GM21447 (cell line): ENCODE results near the gene RBFOX2.
"Not testable (repeated sequence)": the region's sequence is repeated elsewhere in the genome, so short reads cannot be mapped to it uniquely, and the experiment has no call there.

Source experiments
- ATAC-seq: cut with Tn5 transposase; IDR thresholded peaks from one replicate; pipeline ENCODE4 v1.9.1; 2021; ENCODE audit not compliant: unreplicated experiment

The RBFOX2 gene

GRCh38 chr22:36010090-36010489, 18.5 kb downstream of the RBFOX2 start:
- no peak for ATAC-seq

- no peak for ATAC-seq
These were observed 19.5 kb downstream of the RBFOX2 start for GRCh38 chr22:36009085-36009484.

DNA sequence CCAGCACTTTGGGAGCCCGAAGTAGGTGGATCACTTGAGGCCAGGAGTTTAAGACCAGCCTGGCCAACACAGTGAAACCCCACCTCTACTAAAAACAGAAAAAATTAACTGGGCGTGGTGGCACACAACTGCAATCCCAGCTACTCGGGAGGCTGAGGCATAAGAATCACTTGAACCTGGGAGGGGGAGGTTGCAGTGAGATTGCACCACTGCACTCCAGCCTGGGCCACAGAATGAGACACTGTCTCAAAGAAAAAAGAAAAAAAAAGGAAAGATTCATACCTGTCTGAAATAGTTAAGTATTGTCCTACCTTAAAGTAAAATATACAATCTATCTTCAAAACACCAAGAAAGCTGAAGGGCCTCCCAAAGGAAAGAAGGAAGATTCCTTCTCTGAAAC, 20.1 kb downstream of the RBFOX2 start:
- no peak for ATAC-seq

- no peak for ATAC-seq
These were observed 20.5 kb downstream of the RBFOX2 start for GRCh38 chr22:36008131-36008530.

GRCh38 chr22:36003972-36004674, 24.5 kb downstream of the RBFOX2 start:
- ATAC-seq, result no peak

DNA sequence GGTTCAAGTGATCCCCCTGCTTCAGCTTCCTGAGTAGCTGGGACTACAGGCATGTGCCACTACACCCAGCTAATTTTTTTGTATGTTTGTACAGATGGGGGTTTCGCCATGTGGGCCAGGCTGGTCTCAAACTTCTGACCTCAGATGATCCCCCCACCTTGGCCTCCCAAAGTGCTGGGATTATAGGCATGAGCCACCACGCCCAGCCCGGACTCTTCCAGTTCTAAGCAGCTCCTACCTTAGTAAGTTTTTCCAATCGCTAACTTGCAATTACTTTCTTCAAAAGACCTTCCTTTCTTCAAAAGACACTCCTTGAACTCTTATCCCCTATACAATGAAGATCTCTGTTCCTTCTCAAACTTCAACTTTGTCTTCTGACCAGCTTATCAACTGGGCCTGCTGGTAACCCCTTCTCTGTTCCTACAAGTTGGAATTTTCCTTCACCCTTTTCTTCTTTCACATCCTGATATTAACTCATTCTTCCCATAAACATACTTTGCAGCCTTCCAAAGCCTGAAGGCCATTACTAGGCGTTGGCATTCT, 25.8 kb downstream of the RBFOX2 start:
- no peak for ATAC-seq

DNA sequence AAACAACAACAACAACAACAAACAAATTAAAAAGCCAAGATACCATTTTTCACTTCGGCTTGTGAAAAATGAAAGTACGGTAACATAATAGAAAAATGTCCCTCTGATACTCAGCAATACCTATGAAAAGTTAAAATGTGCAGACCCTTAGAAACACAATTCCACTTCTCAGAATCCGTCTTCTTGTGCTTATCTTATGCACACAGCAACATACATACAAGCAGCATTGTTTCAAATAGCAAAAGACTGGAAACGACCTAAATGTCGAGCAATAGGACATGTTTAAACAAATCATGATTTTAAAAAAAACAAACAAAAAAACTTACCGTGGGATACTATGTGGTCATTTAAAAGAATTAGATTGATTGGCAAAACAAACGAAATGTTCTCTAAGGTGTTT, 26.5 kb downstream of the RBFOX2 start:
- no peak for ATAC-seq

- ATAC-seq, result no peak
These were observed 29.9 kb downstream of the RBFOX2 start for GRCh38 chr22:35998748-35999147.

- no peak for ATAC-seq
These were observed 31.2 kb downstream of the RBFOX2 start for GRCh38 chr22:35997438-35997837.

GRCh38 chr22:35996596-35996995, 32.0 kb downstream of the RBFOX2 start:
- no peak for ATAC-seq

DNA sequence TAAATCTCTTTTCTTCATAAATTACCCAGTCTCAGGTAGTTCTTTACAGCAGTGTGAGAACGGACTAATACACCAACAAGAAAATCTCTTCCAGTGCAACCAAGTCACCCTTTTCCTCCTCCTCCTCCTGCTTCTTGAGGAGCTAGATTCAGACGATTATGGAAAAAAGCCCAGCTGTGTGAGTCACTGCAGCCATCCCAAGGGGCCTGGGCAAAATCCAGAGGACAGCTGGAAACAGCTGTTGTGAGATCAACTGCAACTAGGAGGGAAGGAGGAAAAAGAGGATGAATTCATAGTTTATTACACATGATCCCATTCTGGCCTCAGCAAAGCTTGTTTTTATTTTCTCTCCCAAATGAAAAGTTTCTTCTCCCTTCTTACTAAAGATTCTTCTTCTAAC, 32.9 kb downstream of the RBFOX2 start:
- no peak for ATAC-seq

DNA sequence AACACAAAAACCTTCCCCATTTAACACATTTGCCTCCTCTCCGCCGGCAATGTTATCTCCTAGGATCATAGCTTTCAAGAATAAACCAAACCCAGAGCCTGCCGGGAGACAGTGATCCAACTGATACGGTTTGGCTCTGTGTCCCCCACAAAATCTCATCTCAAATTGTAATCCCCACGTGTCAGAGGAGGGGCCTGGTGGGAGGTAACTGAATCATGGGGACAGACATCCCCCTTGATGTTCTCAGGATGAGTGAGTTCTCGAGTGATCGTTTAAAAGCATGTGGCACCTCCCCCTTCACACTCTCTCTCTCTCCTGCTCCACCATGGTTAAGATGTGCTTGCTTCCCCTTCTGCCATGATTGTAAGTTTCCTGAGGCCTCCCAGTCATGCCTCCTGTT, 33.3 kb downstream of the RBFOX2 start:
- no peak for ATAC-seq

DNA sequence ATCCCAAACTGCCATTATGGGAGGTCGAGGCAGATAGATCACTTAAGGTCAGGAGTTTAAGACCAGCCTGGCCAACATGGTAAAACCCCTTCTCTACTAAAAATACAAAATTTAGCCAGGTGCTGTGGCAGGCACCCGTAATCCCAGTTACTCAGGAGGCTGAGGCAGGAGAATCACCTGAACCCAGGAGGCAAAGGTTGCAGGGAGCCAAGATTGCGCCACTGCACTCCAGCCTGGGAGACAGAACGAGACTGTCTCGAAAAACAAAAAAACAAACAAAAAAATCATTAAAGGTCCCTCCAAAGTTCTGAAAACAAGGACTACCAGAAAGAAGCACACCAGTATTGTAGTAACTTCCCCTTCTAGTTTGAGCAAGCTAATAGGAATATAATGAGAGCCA, 34.9 kb downstream of the RBFOX2 start:
- not testable (repeated sequence) for ATAC-seq

- no peak for ATAC-seq
These were observed 35.4 kb downstream of the RBFOX2 start for GRCh38 chr22:35993048-35993714.

DNA sequence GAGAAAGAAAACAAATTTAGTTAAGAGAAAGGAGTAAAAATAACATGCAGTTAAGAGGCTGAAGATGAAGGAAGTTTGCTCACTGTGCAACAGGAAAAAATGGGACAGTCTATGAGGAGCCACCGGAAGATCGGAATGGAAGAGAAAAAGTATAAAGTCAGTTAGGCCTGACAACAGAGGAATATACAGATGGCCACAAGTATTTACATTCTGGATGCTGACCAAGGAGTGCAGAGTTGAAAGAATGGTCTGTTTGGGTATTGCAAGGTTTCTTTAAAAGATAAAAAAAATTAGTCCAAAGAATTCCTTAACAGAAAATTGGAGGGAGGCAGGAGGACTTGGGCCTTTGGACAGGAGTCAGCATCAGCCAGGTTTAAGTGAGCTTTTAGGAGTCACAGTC, 37.5 kb downstream of the RBFOX2 start:
- no peak for ATAC-seq

DNA sequence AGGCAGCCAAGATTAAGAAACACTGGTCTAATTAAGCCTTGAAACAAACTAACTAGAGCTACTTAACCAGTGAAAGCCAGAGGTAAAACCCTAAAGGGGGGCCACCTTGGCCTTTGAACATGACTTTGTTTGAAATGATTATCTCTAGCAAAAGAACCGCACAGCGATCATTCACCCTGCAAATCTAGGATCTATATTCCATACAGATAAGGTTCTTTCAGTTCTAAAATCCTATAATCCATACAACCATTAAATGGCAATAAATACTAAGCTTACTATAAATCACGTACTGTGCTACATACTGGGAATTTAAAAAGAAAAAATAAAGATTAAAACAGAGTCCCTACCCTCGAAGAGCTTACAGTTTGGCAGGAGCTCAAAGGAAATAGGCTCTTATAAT, 40.6 kb downstream of the RBFOX2 start:
- no peak for ATAC-seq

DNA sequence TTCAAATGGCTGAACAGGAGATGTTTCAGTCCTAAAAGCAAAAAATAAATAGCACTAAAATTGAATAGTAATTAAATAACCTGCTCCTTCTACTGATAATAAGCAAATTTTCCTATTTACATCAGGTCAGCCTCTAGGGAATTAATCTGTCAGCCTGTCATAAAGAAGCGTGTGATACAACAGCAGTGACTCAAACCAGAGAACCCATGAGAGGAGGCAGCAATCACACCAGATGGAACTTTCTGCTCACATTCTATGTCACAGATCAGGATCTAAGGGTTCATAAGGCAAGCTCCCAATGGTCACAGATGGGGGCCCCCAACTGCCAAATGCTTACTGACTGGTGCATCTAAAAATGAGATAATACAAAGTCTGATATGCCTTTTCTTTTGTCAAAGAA, 41.1 kb downstream of the RBFOX2 start:
- ATAC-seq, result no peak

DNA sequence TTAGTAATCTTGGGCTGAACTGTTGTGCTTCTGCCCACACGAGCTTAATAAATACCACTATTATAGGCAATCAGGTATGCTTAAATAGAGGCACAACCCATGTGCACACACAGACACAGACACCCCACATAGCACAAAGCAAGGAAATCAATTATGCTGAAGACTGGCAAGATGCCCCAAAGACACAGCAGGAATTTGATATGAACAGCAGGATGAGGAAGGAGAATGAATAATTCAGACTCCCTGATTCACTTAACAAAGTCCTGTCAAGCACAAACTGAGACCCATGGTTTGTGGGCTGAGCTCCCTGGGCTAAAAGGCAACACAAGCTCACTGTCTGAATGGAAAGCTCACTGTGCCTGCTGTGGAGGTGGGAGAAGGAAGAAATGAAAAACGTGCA, 42.5 kb downstream of the RBFOX2 start:
- ATAC-seq, result no peak

- ATAC-seq, result no peak
These were observed 43.3 kb downstream of the RBFOX2 start for GRCh38 chr22:35985371-35985770.

DNA sequence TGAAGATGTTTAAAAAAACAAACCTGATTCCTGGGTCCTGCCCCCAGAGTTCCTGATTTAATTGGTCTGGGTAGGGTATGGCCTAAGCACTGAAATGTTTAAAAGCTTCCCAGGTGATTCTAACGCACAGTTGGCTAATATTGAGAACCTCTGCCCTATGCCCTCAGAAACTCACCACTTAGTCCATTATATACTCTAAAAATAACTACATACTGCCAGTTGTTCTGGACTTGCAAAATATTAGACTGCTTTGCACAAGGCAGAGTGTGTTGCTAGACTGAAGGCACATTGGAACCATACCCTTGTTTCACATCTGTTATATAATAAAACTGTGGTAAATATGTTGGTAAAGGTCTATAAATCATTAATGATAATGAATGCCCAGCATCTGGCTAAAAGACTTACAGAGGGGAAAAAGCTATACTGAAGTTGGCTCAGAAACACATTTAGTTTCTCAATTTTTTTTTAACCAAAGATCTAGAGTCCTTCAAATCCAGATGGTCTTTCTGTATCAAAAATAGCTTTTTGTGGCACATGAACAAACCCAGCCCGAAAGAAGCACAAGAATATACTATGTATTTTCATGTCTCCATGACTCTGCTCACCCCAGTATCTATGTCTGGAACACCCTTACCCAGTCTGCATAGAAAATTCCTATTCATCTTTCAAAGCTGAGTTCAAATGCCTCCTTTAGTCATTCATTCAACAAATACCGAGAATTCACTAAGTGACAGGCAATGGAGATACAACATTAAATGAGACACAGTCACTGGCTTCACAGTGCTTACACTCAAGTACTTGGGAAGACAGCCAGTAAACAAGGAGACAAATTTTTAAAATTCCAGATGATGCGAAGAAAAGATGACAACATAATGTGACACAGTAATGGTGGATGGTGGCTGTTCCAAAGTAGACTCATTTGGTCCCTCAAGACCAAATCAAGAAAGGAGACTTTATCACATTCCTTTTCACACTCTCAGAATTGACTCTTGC, 44.1 kb downstream of the RBFOX2 start:
- no peak for ATAC-seq

DNA sequence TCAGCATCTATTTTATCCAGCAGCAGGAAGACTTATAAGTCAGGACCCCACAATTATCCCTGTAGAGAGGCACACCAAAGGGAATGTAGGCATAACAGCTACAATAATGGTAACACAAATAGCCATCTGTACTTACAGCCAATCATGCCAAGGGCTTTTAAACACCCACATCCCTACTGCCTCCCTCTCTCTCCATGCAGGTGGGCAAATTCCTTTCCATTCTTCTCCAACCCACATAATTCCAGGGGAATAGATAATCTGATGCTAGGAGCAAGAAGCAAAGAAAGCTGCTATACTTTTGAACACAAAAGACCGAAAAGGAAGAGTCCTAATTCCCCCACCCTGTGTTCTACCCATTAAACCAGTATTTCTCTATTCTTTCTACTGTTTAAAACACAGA, 46.7 kb downstream of the RBFOX2 start:
- ATAC-seq, result no peak
